C4-2B (cell line): ENCODE measurements around the gene RTF1.

Experiments used
- ZFX ChIP-seq: fragments of 450-650 bp; IDR thresholded peaks from 2 replicates; pipeline ENCODE4 v1.6.1; 2017
- TF ChIP-seq, protein P1 (sequence below): fragments of 450-650 bp; conservative IDR thresholded peaks from 2 replicates; pipeline ENCODE4 v1.5.1; 2017; ENCODE audit warnings: mild to moderate bottlenecking

DNA sequence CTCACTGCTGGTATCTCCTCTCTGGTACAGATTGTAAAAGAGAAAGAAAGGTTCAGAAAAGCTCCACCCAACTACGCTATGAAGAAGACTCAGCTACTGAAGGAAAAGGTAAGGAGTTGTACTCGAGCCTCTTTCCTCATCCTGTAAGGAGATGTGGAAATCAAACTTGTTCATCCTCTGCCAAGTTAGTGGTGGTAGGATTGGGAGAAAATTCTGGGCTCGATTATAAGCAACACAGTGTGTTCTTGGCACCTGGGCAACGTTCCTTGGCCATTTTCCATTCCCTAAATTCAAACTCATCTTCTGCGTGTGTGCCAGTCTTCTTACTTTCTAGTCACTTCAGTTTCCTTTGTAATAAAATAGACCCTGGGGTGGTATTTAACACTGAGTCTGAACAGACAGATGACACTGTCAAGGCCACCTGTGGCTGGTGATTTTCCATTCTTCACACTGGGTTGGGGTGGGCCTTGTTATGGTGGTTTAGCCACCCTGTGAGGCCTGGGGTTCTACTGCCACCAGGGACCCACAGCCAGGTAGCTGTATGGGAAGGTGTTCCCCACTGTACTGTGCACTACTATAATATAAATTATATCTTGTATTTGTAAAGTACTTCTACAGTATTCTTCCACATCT is 59.6 kb downstream of the RTF1 start:
- TF ChIP-seq, protein P1, sequence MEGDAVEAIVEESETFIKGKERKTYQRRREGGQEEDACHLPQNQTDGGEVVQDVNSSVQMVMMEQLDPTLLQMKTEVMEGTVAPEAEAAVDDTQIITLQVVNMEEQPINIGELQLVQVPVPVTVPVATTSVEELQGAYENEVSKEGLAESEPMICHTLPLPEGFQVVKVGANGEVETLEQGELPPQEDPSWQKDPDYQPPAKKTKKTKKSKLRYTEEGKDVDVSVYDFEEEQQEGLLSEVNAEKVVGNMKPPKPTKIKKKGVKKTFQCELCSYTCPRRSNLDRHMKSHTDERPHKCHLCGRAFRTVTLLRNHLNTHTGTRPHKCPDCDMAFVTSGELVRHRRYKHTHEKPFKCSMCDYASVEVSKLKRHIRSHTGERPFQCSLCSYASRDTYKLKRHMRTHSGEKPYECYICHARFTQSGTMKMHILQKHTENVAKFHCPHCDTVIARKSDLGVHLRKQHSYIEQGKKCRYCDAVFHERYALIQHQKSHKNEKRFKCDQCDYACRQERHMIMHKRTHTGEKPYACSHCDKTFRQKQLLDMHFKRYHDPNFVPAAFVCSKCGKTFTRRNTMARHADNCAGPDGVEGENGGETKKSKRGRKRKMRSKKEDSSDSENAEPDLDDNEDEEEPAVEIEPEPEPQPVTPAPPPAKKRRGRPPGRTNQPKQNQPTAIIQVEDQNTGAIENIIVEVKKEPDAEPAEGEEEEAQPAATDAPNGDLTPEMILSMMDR = no peak
- no peak for TF ChIP-seq ZFX
